ENCODE data around the gene PLSCR3. TPM values are rescaled to one million over a fixed set of nuclear protein-coding genes. Genes with fewer than 3 reads are reported as not detected.
"Not testable (repeated sequence)": the region's sequence is repeated elsewhere in the genome, so short reads cannot be mapped to it uniquely, and the experiment has no call there.

Gene PLSCR3
- total RNA-seq, 2 donors from 2014 or later = 8.9 to 10.2 TPM

DNA sequence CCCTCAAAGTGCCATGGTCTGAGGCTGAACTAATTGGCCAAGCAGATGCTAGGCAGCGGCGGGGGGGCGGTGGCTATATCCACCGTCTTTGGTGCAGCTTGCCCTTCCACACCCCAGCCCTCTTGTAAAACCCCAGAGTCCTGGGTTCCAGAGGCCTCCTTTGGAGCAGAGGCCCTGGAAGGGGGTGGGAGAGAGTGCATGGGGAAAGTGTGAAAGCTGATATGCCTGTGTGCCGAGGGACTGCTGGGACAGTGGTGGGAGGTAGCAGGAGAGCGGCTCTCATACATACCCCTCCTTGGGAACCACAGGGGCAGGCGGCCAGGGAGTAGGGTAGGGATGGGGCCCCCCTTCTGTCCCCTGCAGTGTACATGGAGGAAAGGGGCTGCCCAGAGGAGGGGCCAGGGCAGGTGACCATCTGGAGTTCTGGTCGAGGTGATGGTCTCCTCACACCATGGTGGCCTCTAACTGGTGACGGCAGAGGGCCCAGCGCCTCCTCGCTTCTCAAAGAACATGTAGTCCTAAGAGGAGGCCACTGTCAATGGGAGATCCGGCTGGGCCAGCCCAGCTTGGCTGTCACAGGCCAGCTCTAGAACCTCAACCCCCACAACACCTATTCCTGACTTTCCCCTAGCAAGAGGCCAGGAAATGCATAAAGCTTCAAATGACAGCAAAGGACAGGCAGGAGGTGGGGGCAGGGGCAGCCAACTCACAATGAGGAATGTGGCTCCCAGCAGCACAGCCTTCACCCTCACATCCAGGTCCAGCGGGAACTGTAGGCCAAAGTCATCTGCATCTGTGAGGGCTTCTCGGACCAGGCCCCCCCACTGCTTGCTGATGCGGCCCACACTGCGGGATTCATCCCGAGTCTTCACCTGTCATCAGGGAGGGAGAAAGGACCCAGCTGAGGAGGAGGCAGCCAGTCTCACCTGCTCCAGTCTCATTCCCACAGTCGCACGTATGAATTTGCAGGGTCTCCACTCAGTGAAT is 4.1 kb downstream of the PLSCR3 start:
- no peak for ATAC-seq
- intact Hi-C loops (cut with DNase I, micrococcal nuclease) = no loop called here
- DNase-seq = no peak

DNA sequence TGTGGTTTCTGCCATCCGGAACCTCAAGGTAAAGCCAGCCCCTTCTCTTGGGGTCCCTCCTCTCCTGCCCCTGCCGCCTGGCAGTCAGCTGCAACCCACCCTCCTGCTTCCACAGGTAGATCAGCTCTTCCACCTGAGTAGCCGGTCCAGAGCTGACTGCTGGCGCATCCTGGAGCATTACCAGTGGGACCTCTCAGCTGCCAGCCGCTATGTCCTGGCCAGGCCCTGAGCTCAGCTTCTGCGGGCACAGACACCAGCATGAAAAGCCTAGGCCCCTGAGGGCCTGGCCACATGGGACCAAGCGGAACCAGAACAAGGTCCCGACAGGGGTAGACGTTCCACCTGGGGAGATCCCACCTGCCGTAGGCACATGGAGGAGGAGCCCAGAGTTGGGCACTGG is 5.5 kb downstream of the PLSCR3 start:
- no peak for ATAC-seq
- intact Hi-C loops (cut with DNase I, micrococcal nuclease) = no loop called here

DNA sequence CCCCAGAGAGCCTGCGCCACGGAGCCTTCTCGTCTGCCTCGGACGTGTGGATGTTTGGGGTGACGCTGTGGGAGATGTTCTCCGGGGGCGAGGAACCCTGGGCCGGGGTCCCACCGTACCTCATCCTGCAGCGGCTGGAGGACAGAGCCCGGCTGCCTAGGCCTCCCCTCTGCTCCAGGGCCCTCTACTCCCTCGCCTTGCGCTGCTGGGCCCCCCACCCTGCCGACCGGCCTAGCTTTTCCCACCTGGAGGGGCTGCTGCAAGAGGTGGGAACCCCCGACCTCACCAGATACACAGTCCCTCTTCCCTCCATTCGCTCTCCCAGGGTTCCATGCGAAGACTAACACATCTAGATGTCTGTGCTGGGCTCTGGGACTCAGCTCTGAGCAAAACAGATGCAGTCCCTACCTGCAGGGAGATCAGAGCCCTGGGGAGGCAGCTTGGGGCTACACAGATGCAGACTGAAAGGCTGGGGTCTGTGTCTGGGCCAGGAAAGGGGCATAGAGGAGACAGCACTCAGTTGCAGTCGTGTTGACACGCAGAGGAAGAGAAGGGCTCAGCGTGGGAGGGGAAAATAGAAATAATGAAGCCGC is 9.7 kb downstream of the PLSCR3 start:
- ATAC-seq = no peak
- DNase-seq = no peak
- intact Hi-C loops (cut with DNase I, micrococcal nuclease) = no loop called here

More for the DNA sequence above, 5.5 kb downstream of the PLSCR3 start:
- DNase-seq = no peak

DNA sequence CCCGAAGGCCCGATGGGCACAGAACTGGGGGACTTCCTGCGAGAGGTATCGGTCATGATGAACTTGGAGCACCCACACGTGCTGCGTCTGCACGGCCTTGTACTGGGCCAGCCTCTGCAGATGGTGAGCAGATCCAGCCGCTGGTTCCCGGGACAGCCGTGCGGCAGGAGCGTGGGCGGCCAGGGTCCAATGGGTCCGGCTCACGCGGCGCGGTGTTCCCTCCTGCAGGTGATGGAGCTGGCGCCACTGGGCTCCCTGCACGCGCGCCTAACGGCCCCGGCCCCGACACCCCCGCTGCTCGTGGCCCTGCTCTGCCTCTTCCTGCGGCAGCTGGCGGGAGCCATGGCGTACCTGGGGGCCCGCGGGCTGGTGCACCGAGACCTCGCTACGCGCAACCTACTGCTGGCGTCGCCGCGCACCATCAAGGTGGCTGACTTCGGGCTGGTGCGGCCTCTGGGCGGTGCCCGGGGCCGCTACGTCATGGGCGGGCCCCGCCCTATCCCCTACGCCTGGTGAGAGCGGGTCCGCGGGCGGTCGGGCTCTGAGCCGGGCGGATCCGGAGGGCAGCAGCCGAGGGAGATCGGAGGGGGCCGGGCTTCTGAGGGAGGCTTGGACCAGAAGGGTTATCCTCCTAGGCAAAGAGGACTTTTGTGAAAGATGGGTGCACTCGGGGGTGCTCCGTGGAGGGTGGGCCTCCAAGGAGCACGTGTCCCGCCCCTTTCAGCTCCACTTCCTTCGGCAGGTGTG is 10.4 kb downstream of the PLSCR3 start:
- ATAC-seq (no peak), DNase-seq (peak in 1 of 2 donors; percentile 56)
- intact Hi-C loops (cut with DNase I, micrococcal nuclease) = no loop called here

DNA sequence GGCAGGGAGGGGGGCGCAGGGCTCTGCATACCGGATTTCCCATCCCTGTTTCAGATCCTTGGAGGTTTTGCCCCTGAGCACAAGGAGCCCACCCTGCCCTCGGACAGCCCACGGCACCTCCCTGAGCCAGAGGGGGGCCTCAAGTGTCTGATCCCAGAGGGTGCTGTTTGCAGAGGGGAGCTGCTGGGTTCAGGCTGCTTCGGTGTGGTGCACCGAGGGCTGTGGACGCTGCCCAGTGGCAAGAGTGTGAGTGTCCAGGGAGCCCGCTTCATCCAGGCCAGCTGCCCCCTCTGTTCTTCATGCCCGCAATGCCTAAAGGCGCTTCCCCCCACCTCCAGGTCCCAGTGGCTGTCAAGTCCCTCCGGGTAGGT is 11.0 kb downstream of the PLSCR3 start:
- DNase-seq (no peak), ATAC-seq (no peak)
- intact Hi-C loops (cut with DNase I, micrococcal nuclease) = no loop called here

DNA sequence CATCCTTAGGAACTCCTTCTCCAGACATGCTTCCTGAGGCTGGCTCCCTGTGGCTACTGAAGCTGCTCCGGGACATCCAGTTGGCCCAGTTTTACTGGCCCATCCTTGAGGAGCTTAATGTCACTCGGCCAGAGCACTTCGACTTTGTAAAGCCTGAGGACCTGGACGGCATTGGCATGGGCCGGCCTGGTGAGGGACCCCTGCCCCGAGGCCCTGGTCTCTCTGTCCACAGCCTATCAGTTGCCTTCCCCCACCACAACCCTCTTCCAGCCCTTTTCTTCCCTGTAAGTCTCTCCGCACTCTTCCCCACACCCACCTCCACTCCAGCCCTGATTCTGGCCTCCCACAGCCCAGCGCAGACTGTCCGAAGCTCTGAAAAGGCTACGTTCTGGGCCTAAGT is 11.4 kb downstream of the PLSCR3 start:
- intact Hi-C loops (cut with DNase I, micrococcal nuclease) = no loop called here
- DNase-seq = no peak
- no peak for ATAC-seq

DNA sequence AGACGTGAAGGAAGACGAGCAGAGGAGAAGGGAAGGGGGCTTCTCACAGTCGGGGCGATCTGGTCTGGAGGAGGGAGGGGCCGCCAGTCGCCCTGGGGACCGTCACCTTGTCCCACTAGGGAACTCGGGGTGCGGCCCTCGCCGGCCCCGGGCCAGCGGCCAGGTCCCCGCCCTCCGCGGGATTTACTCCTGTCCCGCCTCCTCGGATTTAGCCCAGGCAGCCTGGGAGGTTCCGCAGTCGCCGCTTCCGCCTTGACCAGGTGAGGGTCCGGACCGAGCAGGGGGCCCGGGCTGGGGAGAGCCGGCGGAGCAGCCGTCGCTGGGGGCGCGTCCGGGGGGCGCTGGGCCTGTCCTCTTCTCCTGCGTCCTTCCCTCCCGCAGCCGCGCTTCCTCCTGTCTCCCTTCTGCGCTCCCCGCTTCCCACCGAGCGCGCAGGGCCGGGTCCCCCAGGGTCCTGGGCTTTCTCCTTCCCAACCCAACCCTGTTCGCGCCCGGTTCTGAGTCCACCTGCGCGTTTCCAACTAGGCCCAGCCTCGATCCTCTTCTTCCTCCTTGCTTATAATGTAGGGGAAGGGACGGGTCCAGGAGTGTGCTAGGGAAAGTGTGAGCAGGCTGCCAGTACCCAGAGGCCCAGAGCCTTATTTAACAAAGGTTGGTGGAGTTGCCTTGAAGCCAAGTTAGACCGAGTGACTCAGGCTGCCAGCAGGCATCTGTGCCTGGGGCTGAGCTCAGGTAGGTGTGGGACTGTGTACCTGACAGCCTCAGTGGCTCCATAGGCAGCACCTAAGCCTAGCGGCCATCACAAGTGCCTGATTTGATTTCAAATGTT is 13.3 kb downstream of the PLSCR3 start, which contains the start of gene TNK1:
TSS of gene TNK1 (plus strand) at position 235 of the 829 bp plus-strand sequence. CDS start 1,838 bp downstream, outside the sequence.
- intact Hi-C loops (cut with DNase I, micrococcal nuclease) = no loop called here
- ATAC-seq (peak; percentile 94), DNase-seq (peak; percentile 85 to 87)

DNA sequence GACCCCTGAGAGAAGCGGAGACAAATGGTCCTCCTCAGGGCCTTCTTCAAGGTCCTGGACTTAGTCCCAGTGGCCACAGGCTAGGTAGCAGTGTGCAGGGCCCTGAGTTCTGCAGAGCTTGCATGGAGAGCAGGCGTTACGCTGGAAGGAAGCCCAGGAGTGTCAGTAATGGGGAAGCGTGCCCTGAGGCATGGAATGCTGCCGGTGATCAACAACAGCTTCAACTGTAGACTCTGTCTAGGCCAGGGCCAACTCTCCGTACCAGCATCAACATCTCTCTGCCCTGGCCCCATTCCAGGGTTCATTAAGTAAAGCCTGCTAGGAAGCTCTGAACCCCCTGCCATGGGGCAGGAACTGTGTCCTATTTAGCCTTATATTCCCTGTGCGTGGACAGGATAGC is 14.0 kb downstream of the PLSCR3 start:
- DNase-seq (peak; percentile 45 to 70), ATAC-seq (peak; percentile 43)
- intact Hi-C loops (cut with DNase I, micrococcal nuclease) = no loop called here

DNA sequence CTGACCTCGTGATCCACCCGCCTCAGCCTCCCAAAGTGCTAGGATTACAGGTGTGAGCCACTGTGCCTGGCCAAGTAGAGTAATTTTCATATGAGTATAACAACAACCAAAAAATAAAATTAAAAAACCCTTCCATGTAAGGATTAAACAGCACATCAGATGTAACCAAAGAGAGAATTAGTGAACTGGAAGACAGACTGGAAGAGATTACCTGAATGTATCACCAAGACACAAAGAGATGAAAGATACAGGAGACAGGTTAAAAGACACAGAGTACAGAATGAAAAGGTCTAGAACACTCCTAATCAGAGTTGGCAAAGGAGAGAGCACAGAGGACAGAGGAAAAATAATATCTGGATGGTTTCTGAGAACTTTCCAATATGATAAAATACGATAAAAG is 15.2 kb downstream of the PLSCR3 start:
- intact Hi-C loops (cut with DNase I, micrococcal nuclease) = no loop called here
- ATAC-seq = no peak
- DNase-seq = no peak

DNA sequence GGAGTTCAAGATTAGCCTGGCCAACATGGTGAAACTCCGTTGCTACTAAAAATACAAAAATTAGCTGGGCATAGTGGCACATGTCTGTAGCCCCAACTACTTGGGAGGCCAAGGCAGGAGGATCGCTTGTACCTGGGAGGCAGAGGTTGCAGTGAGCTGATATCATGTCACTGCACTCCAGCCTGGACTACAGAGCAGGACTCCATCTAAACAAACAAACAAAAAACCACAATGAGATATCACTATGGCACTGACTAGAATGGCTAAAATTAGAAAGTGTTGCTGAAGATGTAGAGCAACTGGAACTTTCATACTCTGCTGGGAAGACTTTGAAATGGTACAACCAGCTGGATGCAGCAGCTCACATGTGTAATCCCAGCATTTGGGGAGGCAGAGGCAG is 20.0 kb downstream of the PLSCR3 start:
- no peak for ATAC-seq
- DNase-seq = no peak
- intact Hi-C loops (cut with DNase I, micrococcal nuclease) = no loop called here

DNA sequence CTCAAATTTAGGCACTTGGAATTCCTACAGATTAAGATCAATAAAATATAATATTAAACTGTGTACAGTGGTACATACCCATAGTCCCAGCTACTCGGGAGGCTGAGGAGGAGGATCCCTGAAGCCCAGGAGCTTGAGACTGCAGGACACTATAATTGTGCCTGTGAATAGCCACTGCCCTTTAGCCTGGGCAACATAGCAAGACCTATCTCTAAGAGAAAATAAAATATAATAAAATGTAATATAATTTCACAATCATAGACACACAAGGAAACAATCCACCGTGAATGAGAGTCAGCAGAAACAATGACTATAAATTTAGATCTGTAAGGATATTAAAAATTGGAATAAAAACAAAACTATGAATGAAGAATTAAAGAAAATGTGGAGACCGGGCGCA is 23.5 kb downstream of the PLSCR3 start:
- intact Hi-C loops (cut with DNase I, micrococcal nuclease) = no loop called here
- peak; percentile 75 for ATAC-seq

DNA sequence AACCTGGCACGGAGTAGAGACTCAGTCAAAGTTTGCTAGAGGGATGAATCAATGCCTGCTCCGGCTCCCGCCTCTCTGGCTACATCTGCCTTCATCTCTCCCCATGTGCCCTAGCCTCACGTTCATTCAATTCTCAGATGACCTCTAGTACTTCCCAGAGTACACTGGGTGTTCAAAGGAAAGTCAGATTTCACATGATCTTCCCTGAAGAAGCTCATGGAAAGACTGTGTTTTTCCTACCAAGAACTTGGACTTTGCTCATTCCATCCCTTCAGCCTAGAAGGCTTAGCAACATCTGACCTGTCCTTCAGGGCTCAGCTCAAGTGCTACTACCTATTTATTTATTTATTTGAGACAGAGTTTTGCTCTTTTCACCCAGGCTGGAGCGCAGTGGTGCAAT is 24.5 kb downstream of the PLSCR3 start:
- intact Hi-C loops (cut with DNase I, micrococcal nuclease) = no loop called here
- DNase-seq (no peak), ATAC-seq (no peak)

More for the DNA sequence above, 23.5 kb downstream of the PLSCR3 start:
- DNase-seq = no peak

DNA sequence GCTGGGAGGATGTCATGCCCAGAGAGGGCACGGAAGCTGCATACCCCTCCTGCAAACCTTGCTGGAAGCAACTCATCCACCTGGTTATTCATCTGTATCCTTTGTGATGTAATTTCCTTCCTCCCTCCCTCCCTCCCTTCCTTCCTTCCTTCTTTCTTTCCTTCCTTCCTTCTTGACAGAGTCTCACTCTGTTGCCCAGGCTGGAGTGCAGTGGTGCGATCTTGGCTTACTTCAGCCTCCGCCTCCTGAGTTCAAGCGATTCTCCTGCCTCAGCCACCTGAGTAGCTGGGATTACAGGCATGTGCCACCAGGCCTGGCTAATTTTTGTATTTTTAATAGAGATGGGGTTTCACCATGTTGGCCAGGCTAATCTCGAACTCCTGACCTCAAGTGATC is 25.7 kb downstream of the PLSCR3 start:
- ATAC-seq; intact Hi-C loops (cut with DNase I, micrococcal nuclease); DNase-seq: not testable (repeated sequence)

DNA sequence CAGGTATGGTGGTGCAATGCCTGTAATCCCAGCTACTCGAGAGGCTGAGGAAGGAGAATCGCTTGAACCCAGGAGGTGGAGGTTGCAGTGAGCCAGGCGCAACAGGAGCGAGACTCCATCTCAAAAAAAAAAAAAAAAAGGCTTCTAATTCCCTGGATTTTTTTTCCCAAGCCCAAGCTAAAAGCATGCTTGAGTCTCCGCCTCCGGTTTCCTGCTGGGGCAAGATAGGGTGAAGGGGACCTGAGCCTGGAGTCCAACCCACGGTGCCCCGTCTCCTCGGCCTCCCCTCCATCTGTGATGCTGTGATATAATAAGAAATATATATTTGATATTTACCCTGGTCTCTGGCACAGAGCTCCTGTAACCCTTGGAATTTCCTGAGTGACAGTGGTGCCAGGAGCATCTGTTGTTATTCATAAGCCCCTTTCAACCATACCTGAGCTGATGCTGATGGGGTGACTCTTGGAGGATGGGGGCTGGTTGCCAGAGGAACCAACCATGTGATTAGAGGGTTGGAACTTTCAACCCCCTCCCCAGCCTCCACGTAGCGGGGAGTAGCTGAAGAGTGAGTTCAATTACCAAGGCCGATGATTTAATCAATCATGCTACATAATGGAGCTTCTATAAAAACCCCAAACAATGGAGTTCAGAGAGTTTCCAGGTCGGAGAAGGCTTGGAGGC is 26.3 kb downstream of the PLSCR3 start:
- ATAC-seq (no peak), DNase-seq (no peak)
- intact Hi-C loops (cut with DNase I, micrococcal nuclease) = no loop called here

DNA sequence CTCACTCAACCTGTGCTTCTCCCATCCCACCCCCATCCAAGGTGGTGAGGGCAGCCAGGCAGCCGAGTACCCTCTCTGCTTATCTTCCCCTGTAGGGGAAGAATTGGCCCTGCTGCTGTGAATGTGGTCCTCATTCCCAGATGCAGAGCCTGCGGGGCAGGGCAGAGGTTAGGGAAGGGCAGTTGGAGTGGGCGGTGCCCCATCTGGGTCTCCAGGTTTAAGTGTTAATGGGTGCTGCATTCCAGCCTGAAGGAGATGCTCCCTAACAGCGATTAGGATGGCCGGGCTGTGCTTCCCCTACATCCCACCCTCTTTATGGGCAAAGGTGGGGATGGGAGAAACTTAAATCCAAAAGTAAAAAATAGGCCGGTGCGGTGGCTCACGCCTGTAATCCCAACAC is 27.2 kb downstream of the PLSCR3 start:
- intact Hi-C loops (cut with DNase I, micrococcal nuclease) = no loop called here
- no peak for DNase-seq
- no peak for ATAC-seq

DNA sequence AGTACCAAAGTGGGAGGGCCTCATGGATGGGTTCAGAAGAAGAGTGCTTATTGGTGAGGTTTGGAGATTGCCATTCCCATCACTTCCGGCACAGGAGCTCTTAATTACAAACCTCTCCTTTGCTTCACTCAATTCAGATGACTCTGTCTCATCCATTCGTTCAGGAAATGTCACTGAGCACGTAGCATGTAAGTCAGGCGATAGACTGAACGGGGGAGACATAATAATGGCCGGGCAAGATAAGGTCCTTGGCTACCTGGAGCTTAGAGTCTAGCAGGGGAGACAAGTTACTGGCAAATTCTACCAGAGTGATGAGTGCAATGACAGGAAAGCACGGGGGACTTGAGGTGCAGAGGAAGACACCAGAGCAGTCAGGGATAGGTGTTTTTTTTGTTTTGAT is 28.4 kb downstream of the PLSCR3 start:
- intact Hi-C loops (cut with DNase I, micrococcal nuclease); ATAC-seq; DNase-seq: not testable (repeated sequence)

DNA sequence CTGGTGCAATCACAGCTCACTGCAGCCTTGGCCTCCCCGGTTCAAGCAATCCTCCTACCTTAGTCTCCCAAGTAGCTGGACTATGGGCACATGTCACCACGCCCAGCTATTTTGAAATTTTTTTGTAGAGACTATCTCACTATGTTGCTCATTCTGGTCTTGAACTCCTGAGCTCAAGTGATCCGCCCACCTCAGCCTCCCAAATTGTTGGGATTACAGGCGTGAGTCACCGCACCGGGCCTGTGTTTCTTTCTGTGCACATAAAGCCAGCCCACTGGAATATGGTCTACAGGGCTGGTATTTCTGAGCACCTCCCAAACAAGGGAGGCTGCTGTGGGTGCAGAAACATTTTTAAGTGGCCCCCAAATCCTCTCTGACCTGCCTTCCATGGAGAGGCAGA is 31.0 kb downstream of the PLSCR3 start:
- ATAC-seq (no peak), DNase-seq (no peak)
- intact Hi-C loops (cut with DNase I, micrococcal nuclease) = no loop called here

DNA sequence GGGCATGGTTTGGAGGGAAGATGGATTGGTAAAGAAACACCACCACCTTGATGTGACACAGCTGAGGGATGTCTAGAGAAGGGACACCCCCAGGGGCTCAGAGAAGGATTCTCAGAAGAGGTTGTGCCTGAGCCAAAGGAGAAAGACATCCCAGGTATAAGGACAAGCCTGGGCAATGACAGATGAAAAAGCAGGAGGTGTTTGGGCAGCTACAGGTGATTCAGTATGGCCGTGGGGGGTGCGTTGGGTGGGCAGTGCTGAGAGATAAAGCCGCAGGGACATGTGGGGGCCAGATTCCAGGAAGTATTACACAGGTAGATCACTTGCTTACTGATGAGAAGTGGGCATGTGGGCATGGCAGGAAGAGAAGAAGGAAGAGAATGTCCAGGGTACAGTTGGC is 32.4 kb downstream of the PLSCR3 start:
- intact Hi-C loops (cut with DNase I, micrococcal nuclease) = no loop called here
- DNase-seq (no peak), ATAC-seq (no peak)
